Transverse colon (tissue), 4 donors: ENCODE data around the gene IL12RB1.

ENCODE experiments used
- EP300 ChIP-seq: sonication (generic); formaldehyde crosslinking; IDR thresholded peaks from one replicate; pipeline ENCODE4 v1.6.1; 2017; ENCODE audit warnings: antibody characterized with exemption, low read depth
- POLR2AphosphoS5 ChIP-seq, 3 donors: sonication (generic); formaldehyde crosslinking; IDR thresholded peaks; one replicate each; pipeline ENCODE4 v1.6.1; 2016; ENCODE audit warnings: antibody characterized with exemption in 3 of 3
- TF ChIP-seq, protein P1 (sequence below), 5 experiments: fragments of 200-600 bp in 3 of 5; fragments of 450-650 bp in 2 of 5; sonication (generic) in 3 of 5; IDR thresholded peaks; 1 replicate in 2 of 5; 2 replicates in 3 of 5; pipeline ENCODE4 v1.5.1; 2016 to 2017; ENCODE audit warnings: antibody characterized with exemption in 5 of 5, inconsistent platforms in 3 of 5, mild to moderate bottlenecking in 2 of 5, moderate library complexity in 1 of 5

DNA sequence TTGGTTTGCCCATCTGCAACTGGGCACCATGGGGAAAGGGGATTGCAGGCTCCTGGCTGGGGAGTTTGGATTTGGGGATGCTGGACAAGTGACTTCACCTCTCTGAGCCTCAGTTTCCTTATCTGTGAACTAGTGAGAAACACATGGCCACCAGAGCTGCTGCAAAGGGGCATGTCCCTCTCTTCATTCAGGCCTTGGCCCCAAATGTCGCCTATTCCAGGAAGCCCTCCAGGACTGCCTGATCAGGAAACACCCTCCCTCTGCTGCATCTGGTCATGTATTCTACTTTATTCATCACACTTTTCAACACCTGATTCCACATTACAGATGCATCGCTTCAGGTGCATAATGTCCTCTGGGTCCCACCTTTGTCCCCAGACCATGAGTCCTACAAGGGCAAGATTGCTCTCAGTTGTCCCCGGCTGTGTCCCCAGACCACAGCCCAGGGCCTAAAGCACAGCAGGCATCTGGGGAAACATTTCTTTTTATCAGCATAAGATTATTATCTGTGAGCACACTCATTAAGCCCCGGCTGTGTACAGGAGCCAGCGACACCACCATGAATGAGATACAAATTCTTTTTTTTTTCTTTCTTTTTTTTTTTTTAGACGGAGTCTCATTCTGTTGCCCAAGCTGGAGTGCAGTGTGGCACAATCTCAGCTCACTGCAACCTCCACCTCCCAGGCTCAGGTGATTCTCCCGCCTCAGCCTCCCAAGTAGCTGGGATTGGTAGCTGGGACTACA is 41.3 kb downstream of the IL12RB1 start:
- TF ChIP-seq, protein P1, sequence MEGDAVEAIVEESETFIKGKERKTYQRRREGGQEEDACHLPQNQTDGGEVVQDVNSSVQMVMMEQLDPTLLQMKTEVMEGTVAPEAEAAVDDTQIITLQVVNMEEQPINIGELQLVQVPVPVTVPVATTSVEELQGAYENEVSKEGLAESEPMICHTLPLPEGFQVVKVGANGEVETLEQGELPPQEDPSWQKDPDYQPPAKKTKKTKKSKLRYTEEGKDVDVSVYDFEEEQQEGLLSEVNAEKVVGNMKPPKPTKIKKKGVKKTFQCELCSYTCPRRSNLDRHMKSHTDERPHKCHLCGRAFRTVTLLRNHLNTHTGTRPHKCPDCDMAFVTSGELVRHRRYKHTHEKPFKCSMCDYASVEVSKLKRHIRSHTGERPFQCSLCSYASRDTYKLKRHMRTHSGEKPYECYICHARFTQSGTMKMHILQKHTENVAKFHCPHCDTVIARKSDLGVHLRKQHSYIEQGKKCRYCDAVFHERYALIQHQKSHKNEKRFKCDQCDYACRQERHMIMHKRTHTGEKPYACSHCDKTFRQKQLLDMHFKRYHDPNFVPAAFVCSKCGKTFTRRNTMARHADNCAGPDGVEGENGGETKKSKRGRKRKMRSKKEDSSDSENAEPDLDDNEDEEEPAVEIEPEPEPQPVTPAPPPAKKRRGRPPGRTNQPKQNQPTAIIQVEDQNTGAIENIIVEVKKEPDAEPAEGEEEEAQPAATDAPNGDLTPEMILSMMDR (IDR thresholded peaks at IDR 0.05), result no peak
- TF ChIP-seq POLR2AphosphoS5 (IDR thresholded peaks at IDR 0.05) (no peak), EP300 (no peak)
